Stimulated activated CD4-positive, alpha-beta T cell treated with anti-CD3 and anti-CD28 coated beads, Interleukin-1b, Interleukin-23, amount 100 ng/mL, for 1 hour (primary cell): Measurements from ENCODE around the gene LY6G6F.
A peak's percentile ranks its signal among the peaks of the same experiment; 100 is the strongest.
"Not testable (repeated sequence)": the region's sequence is repeated elsewhere in the genome, so short reads cannot be mapped to it uniquely, and the experiment has no call there.

Source experiments
- DNase-seq, 2 donors: peaks; one replicate each; pipeline ENCODE4 v3.0.0-alpha.2; 2020; ENCODE audit warnings: low read depth in 2 of 2

LY6G6F gene

GRCh38 chr6:31702819-31703716 lies 3.6 kb upstream of the LY6G6F start, which contains the start of gene ABHD16A:
Gene ABHD16A (minus strand): TSS chr6:31703324. CDS start chr6:31703281, 43 bp downstream.
- peak; percentile 91 to 92 for DNase-seq

- DNase-seq, result no peak
Observed at GRCh38 chr6:31705931-31706330, 735 bp upstream of the LY6G6F start.

GRCh38 chr6:31707701-31708100 lies 1.0 kb downstream of the LY6G6F start:
- DNase-seq, result no peak

GRCh38 chr6:31708224-31708623 lies 1.6 kb downstream of the LY6G6F start:
- DNase-seq, result no peak

GRCh38 chr6:31709157-31709556 lies 2.5 kb downstream of the LY6G6F start:
- DNase-seq, result not testable (repeated sequence)

GRCh38 chr6:31710523-31711219 lies 4.0 kb downstream of the LY6G6F start:
- DNase-seq, result no peak

- no peak for DNase-seq
Observed at GRCh38 chr6:31711233-31711632, 4.6 kb downstream of the LY6G6F start.

- no peak for DNase-seq
Observed at GRCh38 chr6:31712296-31712695, 5.6 kb downstream of the LY6G6F start.

- no peak for DNase-seq
Observed at GRCh38 chr6:31713465-31713864, 6.8 kb downstream of the LY6G6F start.

GRCh38 chr6:31713991-31714684 lies 7.5 kb downstream of the LY6G6F start:
- no peak for DNase-seq

GRCh38 chr6:31715022-31715958 lies 8.6 kb downstream of the LY6G6F start, which contains the start of gene LY6G6D:
Gene LY6G6D (plus strand): TSS chr6:31715348. CDS start chr6:31715356, 8 bp downstream.
- no peak for DNase-seq

- DNase-seq, result no peak
Observed at GRCh38 chr6:31717499-31718222, 11.0 kb downstream of the LY6G6F start.

GRCh38 chr6:31718265-31718664 lies 11.6 kb downstream of the LY6G6F start:
- DNase-seq, result no peak

GRCh38 chr6:31719001-31719400 lies 12.3 kb downstream of the LY6G6F start:
- no peak for DNase-seq

- no peak for DNase-seq
Observed at GRCh38 chr6:31720196-31720770, 13.6 kb downstream of the LY6G6F start.

GRCh38 chr6:31721351-31722020 lies 14.8 kb downstream of the LY6G6F start, which contains the start of gene LY6G6C:
Gene LY6G6C (minus strand): TSS chr6:31721746. CDS start chr6:31721679, 67 bp downstream.
- DNase-seq, result no peak

GRCh38 chr6:31722173-31722572 lies 15.5 kb downstream of the LY6G6F start:
- DNase-seq, result no peak

GRCh38 chr6:31723245-31723979 lies 16.7 kb downstream of the LY6G6F start, which contains the start of gene MPIG6B:
Gene MPIG6B (plus strand): TSS chr6:31723373. CDS start chr6:31723384, 11 bp downstream.
- DNase-seq, result no peak
